ENCODE measurements around the gene SLC13A4.

DNA sequence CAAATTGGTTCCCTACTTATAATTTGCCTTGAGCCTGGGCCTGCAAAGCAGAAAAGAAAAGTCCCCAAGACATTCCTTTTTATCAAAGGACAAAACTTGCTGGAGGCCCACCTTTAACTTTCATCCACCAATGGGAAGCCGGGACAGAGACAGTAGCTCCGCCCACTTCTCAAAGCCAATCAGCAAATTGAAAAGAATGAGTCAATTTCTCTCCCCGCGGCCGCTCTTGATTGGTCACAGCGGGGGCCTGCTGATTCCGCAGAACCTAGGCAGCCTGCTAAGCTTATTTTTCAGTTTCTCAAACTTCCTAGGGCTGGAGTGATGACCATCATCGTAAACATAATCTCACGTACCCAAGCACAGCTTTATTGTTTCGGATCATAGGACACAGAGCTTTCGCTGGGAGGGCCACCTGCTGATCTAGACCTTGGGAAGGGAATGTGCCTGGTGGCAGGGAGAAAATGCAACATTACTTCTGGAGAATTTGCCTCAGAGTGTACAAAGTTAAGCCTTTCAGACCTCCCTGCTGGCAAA, at the start of gene SLC13A4:
- TF ChIP-seq TAF1 (IDR thresholded peaks at IDR 0.05; ENCODE audit: borderline replicate concordance, insufficient read depth, low read length), result no peak
- TF ChIP-seq POLR2AphosphoS5 (IDR thresholded peaks at IDR 0.05; ENCODE audit: low read depth, low read length), result no peak
- TF ChIP-seq, protein P1, sequence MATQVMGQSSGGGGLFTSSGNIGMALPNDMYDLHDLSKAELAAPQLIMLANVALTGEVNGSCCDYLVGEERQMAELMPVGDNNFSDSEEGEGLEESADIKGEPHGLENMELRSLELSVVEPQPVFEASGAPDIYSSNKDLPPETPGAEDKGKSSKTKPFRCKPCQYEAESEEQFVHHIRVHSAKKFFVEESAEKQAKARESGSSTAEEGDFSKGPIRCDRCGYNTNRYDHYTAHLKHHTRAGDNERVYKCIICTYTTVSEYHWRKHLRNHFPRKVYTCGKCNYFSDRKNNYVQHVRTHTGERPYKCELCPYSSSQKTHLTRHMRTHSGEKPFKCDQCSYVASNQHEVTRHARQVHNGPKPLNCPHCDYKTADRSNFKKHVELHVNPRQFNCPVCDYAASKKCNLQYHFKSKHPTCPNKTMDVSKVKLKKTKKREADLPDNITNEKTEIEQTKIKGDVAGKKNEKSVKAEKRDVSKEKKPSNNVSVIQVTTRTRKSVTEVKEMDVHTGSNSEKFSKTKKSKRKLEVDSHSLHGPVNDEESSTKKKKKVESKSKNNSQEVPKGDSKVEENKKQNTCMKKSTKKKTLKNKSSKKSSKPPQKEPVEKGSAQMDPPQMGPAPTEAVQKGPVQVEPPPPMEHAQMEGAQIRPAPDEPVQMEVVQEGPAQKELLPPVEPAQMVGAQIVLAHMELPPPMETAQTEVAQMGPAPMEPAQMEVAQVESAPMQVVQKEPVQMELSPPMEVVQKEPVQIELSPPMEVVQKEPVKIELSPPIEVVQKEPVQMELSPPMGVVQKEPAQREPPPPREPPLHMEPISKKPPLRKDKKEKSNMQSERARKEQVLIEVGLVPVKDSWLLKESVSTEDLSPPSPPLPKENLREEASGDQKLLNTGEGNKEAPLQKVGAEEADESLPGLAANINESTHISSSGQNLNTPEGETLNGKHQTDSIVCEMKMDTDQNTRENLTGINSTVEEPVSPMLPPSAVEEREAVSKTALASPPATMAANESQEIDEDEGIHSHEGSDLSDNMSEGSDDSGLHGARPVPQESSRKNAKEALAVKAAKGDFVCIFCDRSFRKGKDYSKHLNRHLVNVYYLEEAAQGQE (IDR thresholded peaks at IDR 0.05; ENCODE audit: insufficient read depth in 1 of 2, low read depth in 2 of 2, low read length in 2 of 2), result no peak
